ENCODE results near the gene MIXL1. TPM values are rescaled to one million over a fixed set of nuclear protein-coding genes. Genes with fewer than 3 reads are reported as not detected.
"Not testable (repeated sequence)": the region's sequence is repeated elsewhere in the genome, so short reads cannot be mapped to it uniquely, and the experiment has no call there.

The MIXL1 gene
- total RNA-seq, 2 experiments from 2014 or later, result 0.16 TPM; not detected in 1

- intact Hi-C loops (cut with micrococcal nuclease), result no loop called here
- Mint-ChIP-seq H3K9me3 (no peaks in the 10 kb centered on the region), H3K4me1 (ENCODE audit: low read depth) (no peaks in the 10 kb centered on the region), H3K27me3 (no peaks in the 10 kb centered on the region), H3K36me3 (ENCODE audit: low read depth) (peaks cover 8% of the 10 kb centered on the region), H3K4me3 (no peak overlapping the region), H3K27ac (no peak overlapping the region)
- ChIA-PET POLR2A (no interaction called here), CTCF (no interaction called here)
- no peak for DNase-seq
- TF ChIP-seq CTCF (IDR thresholded peaks at IDR 0.05), result no peak
- ATAC-seq, result no peak
These were observed 45.1 kb downstream of the MIXL1 start for GRCh38 chr1:226268421-226269124.

- H3K36me3 Mint-ChIP-seq (ENCODE audit: low read depth); DNase-seq; H3K27me3 Mint-ChIP-seq; POLR2A ChIA-PET; H3K4me3 Mint-ChIP-seq; ATAC-seq; H3K9me3 Mint-ChIP-seq; H3K4me1 Mint-ChIP-seq (ENCODE audit: low read depth); H3K27ac Mint-ChIP-seq; intact Hi-C loops (cut with micrococcal nuclease): not testable (repeated sequence)
- CTCF ChIA-PET, result interaction anchor here (1.4 kb wide), 1 partner anchor 147 kb away, joined by 4 read pairs; no protein-coding TSS in a partner anchor
These were observed 48.9 kb downstream of the MIXL1 start for GRCh38 chr1:226272233-226272902.

GRCh38 chr1:226274138-226274537 lies 50.7 kb downstream of the MIXL1 start:
- no peak for DNase-seq
- H3K4me1 Mint-ChIP-seq (ENCODE audit: low read depth), result no peaks in the 10 kb centered on the region
- intact Hi-C loops (cut with micrococcal nuclease), result no loop called here
- peaks cover 8% of the 10 kb centered on the region for H3K36me3 Mint-ChIP-seq (ENCODE audit: low read depth)
- H3K9me3 Mint-ChIP-seq, result no peaks in the 10 kb centered on the region
- TF ChIP-seq CTCF (IDR thresholded peaks at IDR 0.05), result no peak
- H3K27me3 Mint-ChIP-seq, result no peaks in the 10 kb centered on the region
- no peak for ATAC-seq
- ChIA-PET CTCF (no interaction called here), POLR2A (interaction anchor here (0.7 kb wide), 1 partner anchor 59 kb away, joined by 3 read pairs; no protein-coding TSS in a partner anchor)
- no peak overlapping the region for H3K4me3 Mint-ChIP-seq
- no peak overlapping the region for H3K27ac Mint-ChIP-seq

- POLR2A ChIA-PET, result no interaction called here
- ATAC-seq (no peak), DNase-seq (no peak)
- Mint-ChIP-seq H3K27ac (no peak overlapping the region), H3K4me3 (no peak overlapping the region), H3K27me3 (no peaks in the 10 kb centered on the region), H3K4me1 (ENCODE audit: low read depth) (no peaks in the 10 kb centered on the region), H3K36me3 (ENCODE audit: low read depth) (peaks cover 8% of the 10 kb centered on the region), H3K9me3 (no peaks in the 10 kb centered on the region)
- CTCF ChIA-PET, result no interaction called here
- intact Hi-C loops (cut with micrococcal nuclease), result no loop called here
- no peak for TF ChIP-seq CTCF (IDR thresholded peaks at IDR 0.05)
These were observed 52.7 kb downstream of the MIXL1 start for GRCh38 chr1:226276077-226276682.

Other genes with a start within 250 kb of the MIXL1 start
- gene SDE2, start 224.3 kb upstream of the MIXL1 start, total RNA-seq, result 10 to 100 TPM; 14.9 to 15.5 TPM
- gene H3-3A, start 160.9 kb upstream of the MIXL1 start, total RNA-seq, result 100 to 1,000 TPM; 287 to 308 TPM
- 10 to 100 TPM; 17.4 to 17.7 TPM for gene ACBD3, start 36.9 kb upstream of the MIXL1 start, total RNA-seq
- 10 to 100 TPM; 10.2 to 11.3 TPM for gene LIN9, start 85.5 kb downstream of the MIXL1 start, total RNA-seq
- 100 to 1,000 TPM; 203 to 206 TPM for gene PARP1, start 184.4 kb downstream of the MIXL1 start, total RNA-seq

Data from activated CD8-positive, alpha-beta T cell treated with anti-CD3 and anti-CD28 coated beads for 36 hours (primary cell).